PC-3 (cell line): ENCODE measurements around the gene PRM3. TPM values are rescaled to one million over a fixed set of nuclear protein-coding genes. Genes with fewer than 3 reads are reported as not detected.

Source experiments
- ATAC-seq: fragments of 200-7000 bp; cut with Tn5 transposase; 2 replicates; pipeline ENCODE4 v1.9.1; 2020; ENCODE audit warnings: mild to moderate bottlenecking, moderate library complexity
- Bru-seq: library from RNA; stranded (reverse); fragments of 400-500 nt; gene quantifications from one replicate; lab custom pipeline; 2021; lab: Mats Ljungman, UMichigan
- BruChase-seq, 2 experiments: library from RNA; stranded (reverse); fragments of 400-500 nt; gene quantifications; one replicate each; lab custom pipeline; 2021; lab: Mats Ljungman, UMichigan
- BruUV-seq: library from RNA; stranded (reverse); fragments of 400-500 nt; replicated peaks from 2 replicates; lab custom pipeline; 2021; lab: Mats Ljungman, UMichigan
- CTCF ChIA-PET: fragments of 300-600 bp; sonication (Branson Sonifier 250); formaldehyde crosslinking; loops from one replicate; lab custom pipeline; 2022; ENCODE audit warnings: antibody characterized with exemption; lab: Charles Lee
- POLR2A ChIA-PET: fragments of 300-600 bp; sonication (Branson Sonifier 250); formaldehyde crosslinking; loops from one replicate; lab custom pipeline; 2022; ENCODE audit warnings: antibody characterized with exemption; ENCODE audit not compliant: unreplicated experiment; lab: Charles Lee
- DNase-seq: peaks from one replicate; pipeline ENCODE4 v3.0.0-alpha.2; 2015
- H2AFZ ChIP-seq: fragments of 300-600 bp; sonication (generic); 2 replicates; pipeline ENCODE4 v1.6.0; 2016; ENCODE audit warnings: antibody characterized with exemption, low read length
- H3F3A ChIP-seq: fragments of 300-600 bp; sonication (generic); one replicate; pipeline ENCODE4 v1.6.0; 2017; ENCODE audit warnings: antibody characterized with exemption, low read length, control low read depth, mild to moderate bottlenecking; ENCODE audit not compliant: unreplicated experiment
- H3K27ac ChIP-seq: fragments of 300-600 bp; sonication (generic); 2 replicates; pipeline ENCODE4 v1.5.1; 2016; ENCODE audit warnings: mild to moderate bottlenecking, low read length
- H3K27me3 ChIP-seq: fragments of 300-600 bp; sonication (generic); 2 replicates; pipeline ENCODE4 v1.6.1; 2016; ENCODE audit warnings: low read length, mixed read lengths
- H3K36me3 ChIP-seq: fragments of 300-600 bp; sonication (generic); 2 replicates; pipeline ENCODE4 v1.6.1; 2016; ENCODE audit warnings: low read depth, mixed run types, low read length, mixed read lengths
- H3K4me1 ChIP-seq: fragments of 300-600 bp; sonication (generic); 2 replicates; pipeline ENCODE4 v1.5.1; 2016; ENCODE audit warnings: low read length; ENCODE audit not compliant: insufficient read depth
- H3K4me2 ChIP-seq: fragments of 300-600 bp; sonication (generic); 2 replicates; pipeline ENCODE4 v1.6.0; 2016; ENCODE audit warnings: low read length
- H3K4me3 ChIP-seq: fragments of 300-600 bp; sonication (generic); 2 replicates; pipeline ENCODE4 v1.5.1; 2016; ENCODE audit warnings: mild to moderate bottlenecking, low read length, mixed read lengths
- H3K79me2 ChIP-seq: fragments of 300-600 bp; sonication (generic); 2 replicates; pipeline ENCODE4 v1.6.1; 2017; ENCODE audit warnings: low read length, mixed read lengths
- H3K9ac ChIP-seq: fragments of 300-600 bp; sonication (generic); 2 replicates; pipeline ENCODE4 v1.6.0; 2016; ENCODE audit warnings: mild to moderate bottlenecking, low read length
- H3K9me2 ChIP-seq: fragments of 300-600 bp; sonication (generic); replicated peaks from 2 replicates; pipeline ENCODE4 v1.6.1; 2016; ENCODE audit warnings: mixed run types, low read length, mixed read lengths
- H3K9me3 ChIP-seq: fragments of 300-600 bp; sonication (generic); 2 replicates; pipeline ENCODE4 v1.6.1; 2016; ENCODE audit warnings: low read length, mixed read lengths
- H4K20me1 ChIP-seq: fragments of 300-600 bp; sonication (generic); 2 replicates; pipeline ENCODE4 v1.6.1; 2016; ENCODE audit warnings: low read length, mixed read lengths
- EZH2 ChIP-seq: fragments of 300-600 bp; sonication (generic); IDR thresholded peaks from one replicate; pipeline ENCODE4 v1.6.1; 2017; ENCODE audit warnings: antibody characterized with exemption, mild to moderate bottlenecking, low read length; ENCODE audit not compliant: unreplicated experiment
- EZH2phosphoT487 ChIP-seq: fragments of 300-600 bp; sonication (generic); IDR thresholded peaks from 2 replicates; pipeline ENCODE4 v1.6.1; 2018; ENCODE audit warnings: mild to moderate bottlenecking, antibody characterized with exemption, low read length, borderline replicate concordance
- intact Hi-C: fragments of 100-400 bp; cut with micrococcal nuclease; formaldehyde crosslinking; loops from 2 replicates; pipeline ENCODE4 v1.9.0; 2023
- long read RNA-seq: library from polyadenylated mRNA; unstranded; transcript quantifications from one replicate; pipeline ENCODE4 v2.0.0, GENCODE V29; 2021; ENCODE audit not compliant: unreplicated experiment
- total RNA-seq: library from RNA; depleted of rRNA; stranded (reverse); fragments of >200 nt; gene quantifications from 2 replicates; pipeline ENCODE4 v1.2.3, GENCODE V29; 2014; rRNA removed
- TF ChIP-seq, protein P1 (sequence below): fragments of 300-600 bp; sonication (generic); conservative IDR thresholded peaks from 2 replicates; pipeline ENCODE4 v1.5.1; 2017; ENCODE audit warnings: antibody characterized with exemption, low read depth, mild to moderate bottlenecking, low read length

PRM3 gene
- total RNA-seq (not detected in 2 replicates), Bru-seq, nascent RNA (not detected), BruChase-seq, experiment 1, labeled RNA remaining after a 6-hour chase (not detected), BruChase-seq, experiment 2, labeled RNA remaining after a 2-hour chase (not detected)
- long read RNA-seq = 0 reads

DNA sequence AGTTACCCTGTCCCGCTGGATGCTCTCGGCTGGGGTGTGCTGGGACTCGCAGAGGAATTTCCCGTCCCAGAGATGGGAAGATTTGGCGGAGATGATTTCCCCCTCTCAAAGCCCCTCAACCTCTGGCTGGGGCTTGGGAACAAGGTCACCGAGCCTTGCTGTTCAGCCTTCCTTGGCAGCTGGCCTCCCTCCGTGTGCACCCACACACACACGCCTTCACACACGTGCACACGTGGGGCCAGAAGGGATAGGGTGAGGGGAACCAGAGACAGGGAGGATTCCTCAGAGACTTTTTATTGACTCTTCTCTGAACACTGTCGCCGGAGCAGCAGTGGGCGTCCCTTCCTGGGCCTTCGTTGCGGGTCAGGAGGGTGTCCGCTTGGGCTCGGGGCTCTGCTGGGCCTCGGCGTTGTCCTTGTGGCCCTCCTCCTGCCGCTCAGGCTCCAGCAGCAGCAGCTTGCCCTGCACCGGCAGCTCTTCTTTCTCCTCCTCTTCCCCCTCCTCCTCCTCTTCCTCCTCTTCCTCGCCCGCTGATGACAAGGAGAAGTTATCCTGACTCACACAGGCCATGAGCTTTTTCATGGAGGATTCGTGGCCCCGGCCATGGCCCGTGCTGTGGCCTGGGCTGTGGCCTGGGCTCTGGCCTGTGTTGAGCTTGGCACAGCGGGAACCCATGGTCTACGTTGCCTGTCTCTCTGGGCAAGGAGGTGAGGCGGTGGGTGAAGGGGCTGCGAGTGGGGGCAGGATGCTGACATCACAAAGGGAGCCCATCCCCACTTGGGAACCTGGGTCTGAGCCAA lies at the start of gene PRM3:
Gene PRM3 (minus strand): TSS at position 709 of the 800 bp plus-strand sequence. CDS start 34 bp downstream, at position 675.
- no peaks in the 10 kb centered on the region for H3K27me3 ChIP-seq
- no peaks in the 10 kb centered on the region for H3F3A ChIP-seq
- no peak within 1 kb of the TSS for H3K4me2 ChIP-seq
- no peaks in the 10 kb centered on the region for H3K9me3 ChIP-seq
- DNase-seq (no peak), ATAC-seq (no peak)
- H3K27ac ChIP-seq = no peak within 1 kb of the TSS
- no peak within 1 kb of the TSS for H3K4me3 ChIP-seq
- no peaks in the 10 kb centered on the region for H4K20me1 ChIP-seq
- ChIA-PET POLR2A (no interaction called here), CTCF (no interaction called here)
- no peaks in the 10 kb centered on the region for H3K4me1 ChIP-seq
- no peak within 1 kb of the TSS for H3K9ac ChIP-seq
- TF ChIP-seq EZH2phosphoT487 = no peak
- no peak for TF ChIP-seq EZH2
- TF ChIP-seq, protein P1, sequence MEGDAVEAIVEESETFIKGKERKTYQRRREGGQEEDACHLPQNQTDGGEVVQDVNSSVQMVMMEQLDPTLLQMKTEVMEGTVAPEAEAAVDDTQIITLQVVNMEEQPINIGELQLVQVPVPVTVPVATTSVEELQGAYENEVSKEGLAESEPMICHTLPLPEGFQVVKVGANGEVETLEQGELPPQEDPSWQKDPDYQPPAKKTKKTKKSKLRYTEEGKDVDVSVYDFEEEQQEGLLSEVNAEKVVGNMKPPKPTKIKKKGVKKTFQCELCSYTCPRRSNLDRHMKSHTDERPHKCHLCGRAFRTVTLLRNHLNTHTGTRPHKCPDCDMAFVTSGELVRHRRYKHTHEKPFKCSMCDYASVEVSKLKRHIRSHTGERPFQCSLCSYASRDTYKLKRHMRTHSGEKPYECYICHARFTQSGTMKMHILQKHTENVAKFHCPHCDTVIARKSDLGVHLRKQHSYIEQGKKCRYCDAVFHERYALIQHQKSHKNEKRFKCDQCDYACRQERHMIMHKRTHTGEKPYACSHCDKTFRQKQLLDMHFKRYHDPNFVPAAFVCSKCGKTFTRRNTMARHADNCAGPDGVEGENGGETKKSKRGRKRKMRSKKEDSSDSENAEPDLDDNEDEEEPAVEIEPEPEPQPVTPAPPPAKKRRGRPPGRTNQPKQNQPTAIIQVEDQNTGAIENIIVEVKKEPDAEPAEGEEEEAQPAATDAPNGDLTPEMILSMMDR = no peak
- H3K9me2 ChIP-seq = no peaks in the 10 kb centered on the region
- BruUV-seq = no TSS peak
- H3K79me2 ChIP-seq = no peaks in the 10 kb centered on the region
- H2AFZ ChIP-seq = no peak within 1 kb of the TSS
- intact Hi-C loops = no loop called here
- H3K36me3 ChIP-seq = no peaks in the 10 kb centered on the region

DNA sequence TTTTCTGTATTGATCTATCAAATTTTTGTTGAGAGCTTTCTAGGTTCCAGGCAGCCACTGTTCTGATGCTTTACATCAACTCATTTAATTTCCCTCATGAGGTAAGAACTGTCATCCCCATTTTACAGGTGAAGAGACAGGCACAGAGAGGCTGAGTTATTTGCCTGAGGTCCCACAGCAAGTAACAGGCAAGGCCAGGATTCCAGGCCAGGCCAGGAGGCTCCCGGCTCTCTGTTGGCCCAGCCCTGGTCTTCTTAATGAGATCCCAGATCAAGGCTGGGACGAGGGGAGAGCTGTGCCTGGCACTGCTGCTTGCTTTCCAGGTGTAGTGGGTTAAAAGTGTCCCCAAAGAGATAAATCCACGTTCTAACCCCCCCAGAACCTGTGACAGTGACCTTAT lies 49.4 kb upstream of the PRM3 start:
- H3K9ac ChIP-seq = no peak overlapping the region
- H3K27ac ChIP-seq = no peak overlapping the region
- H3K27me3 ChIP-seq = no peaks in the 10 kb centered on the region
- no peaks in the 10 kb centered on the region for H3K79me2 ChIP-seq
- H3K9me2 ChIP-seq = no peaks in the 10 kb centered on the region
- ChIA-PET POLR2A (no interaction called here), CTCF (no interaction called here)
- BruUV-seq = no TSS peak
- H3K4me3 ChIP-seq = no peak overlapping the region
- no peaks in the 10 kb centered on the region for H3K4me1 ChIP-seq
- no peaks in the 10 kb centered on the region for H3K9me3 ChIP-seq
- H3K4me2 ChIP-seq = no peak overlapping the region
- no peak overlapping the region for H2AFZ ChIP-seq
- no peaks in the 10 kb centered on the region for H4K20me1 ChIP-seq
- intact Hi-C loops = no loop called here
- no peaks in the 10 kb centered on the region for H3K36me3 ChIP-seq
- H3F3A ChIP-seq = no peaks in the 10 kb centered on the region
- TF ChIP-seq EZH2phosphoT487 = no peak
- no peak for TF ChIP-seq EZH2
- TF ChIP-seq, protein P1 = no peak
- ATAC-seq (no peak), DNase-seq (no peak)

GRCh38 chr16:11321662-11322061 lies 48.2 kb upstream of the PRM3 start:
- BruUV-seq = no TSS peak
- ATAC-seq = no peak
- POLR2A ChIA-PET = no interaction called here

More at GRCh38 chr16:11321662-11322061, 48.2 kb upstream of the PRM3 start:
- H3F3A ChIP-seq = no peaks in the 10 kb centered on the region
- H3K9me3 ChIP-seq = no peaks in the 10 kb centered on the region
- intact Hi-C loops = no loop called here
- H3K9ac ChIP-seq = no peak overlapping the region
- CTCF ChIA-PET = no interaction called here
- H3K79me2 ChIP-seq = no peaks in the 10 kb centered on the region
- H3K27me3 ChIP-seq = no peaks in the 10 kb centered on the region
- no peaks in the 10 kb centered on the region for H3K36me3 ChIP-seq
- TF ChIP-seq EZH2phosphoT487 (no peak), EZH2 (no peak)
- TF ChIP-seq, protein P1 = no peak
- H4K20me1 ChIP-seq = no peaks in the 10 kb centered on the region
- no peak overlapping the region for H3K27ac ChIP-seq
- H3K9me2 ChIP-seq = no peaks in the 10 kb centered on the region
- no peak overlapping the region for H3K4me2 ChIP-seq
- no peak overlapping the region for H3K4me3 ChIP-seq
- no peak for DNase-seq
- H3K4me1 ChIP-seq = no peaks in the 10 kb centered on the region
- no peak overlapping the region for H2AFZ ChIP-seq
